ENCODE measurements around the gene CEP85. TPM values are rescaled to one million over a fixed set of nuclear protein-coding genes. Genes with fewer than 3 reads are reported as not detected.

CEP85 gene
- total RNA-seq, 1 experiment from 2014 or later, result 37.2 TPM

- no peak for DNase-seq (ENCODE audit: low read depth, low spot score)
- Histone ChIP-seq H3K9me3 (ENCODE audit: control insufficient read depth in 1 of 2, insufficient read depth in 1 of 2, low read depth in 1 of 2, low read length in 2 of 2) (no peaks in the 10 kb centered on the region), H3K27ac (ENCODE audit: low read depth, low read length) (no peak overlapping the region), H3K27me3 (ENCODE audit: insufficient read depth, low read length) (no peaks in the 10 kb centered on the region), H2AFZ (ENCODE audit: low read depth, low read length, poor library complexity, severe bottlenecking) (no peak overlapping the region), H3K79me2 (ENCODE audit: insufficient read depth, low read length) (no peaks in the 10 kb centered on the region), H3K36me3 (ENCODE audit: control insufficient read depth in 1 of 2, insufficient read depth in 2 of 2, low read length in 2 of 2) (0 out of 4 replicates have a peak, but pooled peaks cover 0 to 3% of the 10 kb centered on the region in 2 experiments), H3K4me1 (ENCODE audit: control insufficient read depth in 1 of 2, insufficient read depth in 2 of 2, low read length in 2 of 2) (0 out of 4 replicates have a peak, but pooled peaks cover 0 to 4% of the 10 kb centered on the region in 2 experiments), H3K9me2 (ENCODE audit: insufficient read depth) (no peaks in the 10 kb centered on the region), H4K20me1 (ENCODE audit: insufficient read depth) (no peaks in the 10 kb centered on the region), H3K4me3 (replicated peaks in 1 of 2; ENCODE audit: low read depth in 1 of 2, low read length in 2 of 2) (no peak overlapping the region), H3K9ac (ENCODE audit: low read length) (no peak overlapping the region), H3K4me2 (ENCODE audit: low read length) (no peak overlapping the region)
- ATAC-seq, result no peak
- BruUV-seq (replicated peaks), result no TSS peak
- intact Hi-C loops (cut with micrococcal nuclease), result no loop called here
- POLR2A ChIA-PET, result no interaction called here
- RAD21 ChIA-PET (ENCODE audit: low non-redundant PET in 1 of 2, low total read pairs in 2 of 2, uncharacterized antibody in 2 of 2, unreplicated experiment in 2 of 2), result no interaction called here
- CTCF ChIA-PET, result no interaction called here
- TF ChIP-seq EZH2 (IDR thresholded peaks at IDR 0.05), result no peak
Measured at GRCh38 chr1:26296340-26297056, 62.5 kb downstream of the CEP85 start.

DNA sequence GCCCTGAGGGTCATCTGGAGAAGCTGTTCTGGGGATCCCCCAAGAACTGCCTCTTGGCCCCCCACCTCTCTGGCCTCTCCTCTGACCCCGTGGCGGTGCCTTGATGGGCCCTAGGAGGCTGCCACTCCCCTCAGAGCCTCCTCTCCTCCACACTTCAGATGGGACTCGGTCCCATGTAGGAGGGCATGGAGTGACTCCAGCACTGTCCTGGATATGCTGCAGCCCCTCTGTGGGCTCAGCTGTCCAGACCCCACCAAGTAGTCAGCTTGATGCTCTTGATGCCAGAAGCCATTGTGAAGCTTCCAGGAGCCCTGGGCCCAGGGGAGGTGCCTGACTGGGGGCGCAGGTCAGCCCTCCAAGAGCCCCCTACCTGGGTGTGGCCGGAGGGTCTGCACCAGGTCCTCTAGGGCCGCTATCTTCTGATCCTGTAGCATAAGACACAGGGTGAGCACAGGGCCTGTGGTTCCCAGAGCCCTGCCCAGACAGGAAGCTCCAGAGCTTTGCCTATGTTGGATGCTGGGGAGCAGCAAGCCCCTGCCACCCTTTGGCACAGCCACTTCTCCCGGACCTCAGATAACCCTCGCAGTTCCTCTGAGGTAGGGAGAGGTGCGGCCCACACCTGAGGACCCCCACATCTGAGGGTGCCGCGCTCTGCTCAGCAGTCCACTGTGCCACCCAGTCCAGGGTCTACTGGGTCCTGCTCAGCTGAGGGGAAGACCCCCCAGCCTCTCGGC is 63.2 kb downstream of the CEP85 start:
- Histone ChIP-seq H3K27ac (ENCODE audit: low read depth, low read length) (no peak overlapping the region), H3K27me3 (ENCODE audit: insufficient read depth, low read length) (no peaks in the 10 kb centered on the region), H3K9ac (ENCODE audit: low read length) (no peak overlapping the region), H3K4me2 (ENCODE audit: low read length) (no peak overlapping the region), H3K79me2 (ENCODE audit: insufficient read depth, low read length) (no peaks in the 10 kb centered on the region), H3K9me2 (ENCODE audit: insufficient read depth) (no peaks in the 10 kb centered on the region), H3K4me1 (ENCODE audit: control insufficient read depth in 1 of 2, insufficient read depth in 2 of 2, low read length in 2 of 2) (0 out of 4 replicates have a peak, but pooled peaks cover 0 to 4% of the 10 kb centered on the region in 2 experiments), H4K20me1 (ENCODE audit: insufficient read depth) (no peaks in the 10 kb centered on the region), H3K9me3 (ENCODE audit: control insufficient read depth in 1 of 2, insufficient read depth in 1 of 2, low read depth in 1 of 2, low read length in 2 of 2) (no peaks in the 10 kb centered on the region), H3K4me3 (replicated peaks in 1 of 2; ENCODE audit: low read depth in 1 of 2, low read length in 2 of 2) (no peak overlapping the region), H3K36me3 (ENCODE audit: control insufficient read depth in 1 of 2, insufficient read depth in 2 of 2, low read length in 2 of 2) (0 out of 4 replicates have a peak, but pooled peaks cover 0 to 3% of the 10 kb centered on the region in 2 experiments), H2AFZ (ENCODE audit: low read depth, low read length, poor library complexity, severe bottlenecking) (no peak overlapping the region)
- ChIA-PET CTCF (interaction anchor here (2.5 kb wide), 1 partner anchor 12 kb away, joined by 8 read pairs; no protein-coding TSS in a partner anchor), RAD21 (ENCODE audit: low non-redundant PET in 1 of 2, low total read pairs in 2 of 2, uncharacterized antibody in 2 of 2, unreplicated experiment in 2 of 2) (no interaction called here), POLR2A (no interaction called here)
- no TSS peak for BruUV-seq (replicated peaks)
- DNase-seq (ENCODE audit: low read depth, low spot score), result no peak
- intact Hi-C loops (cut with micrococcal nuclease), result no loop called here
- no peak for ATAC-seq
- no peak for TF ChIP-seq RAD21 (IDR thresholded peaks at IDR 0.05; ENCODE audit: low read depth)
- TF ChIP-seq CEBPB (IDR thresholded peaks at IDR 0.05; ENCODE audit: low read depth), result no peak
- TF ChIP-seq SIN3A (IDR thresholded peaks at IDR 0.05; ENCODE audit: low read depth), result no peak
- TF ChIP-seq EZH2 (IDR thresholded peaks at IDR 0.05), result no peak
- TF ChIP-seq TCF7L2 (IDR thresholded peaks at IDR 0.05; ENCODE audit: borderline replicate concordance, extremely low read depth, insufficient read depth, insufficient read length), result no peak
- TF ChIP-seq, protein P1, sequence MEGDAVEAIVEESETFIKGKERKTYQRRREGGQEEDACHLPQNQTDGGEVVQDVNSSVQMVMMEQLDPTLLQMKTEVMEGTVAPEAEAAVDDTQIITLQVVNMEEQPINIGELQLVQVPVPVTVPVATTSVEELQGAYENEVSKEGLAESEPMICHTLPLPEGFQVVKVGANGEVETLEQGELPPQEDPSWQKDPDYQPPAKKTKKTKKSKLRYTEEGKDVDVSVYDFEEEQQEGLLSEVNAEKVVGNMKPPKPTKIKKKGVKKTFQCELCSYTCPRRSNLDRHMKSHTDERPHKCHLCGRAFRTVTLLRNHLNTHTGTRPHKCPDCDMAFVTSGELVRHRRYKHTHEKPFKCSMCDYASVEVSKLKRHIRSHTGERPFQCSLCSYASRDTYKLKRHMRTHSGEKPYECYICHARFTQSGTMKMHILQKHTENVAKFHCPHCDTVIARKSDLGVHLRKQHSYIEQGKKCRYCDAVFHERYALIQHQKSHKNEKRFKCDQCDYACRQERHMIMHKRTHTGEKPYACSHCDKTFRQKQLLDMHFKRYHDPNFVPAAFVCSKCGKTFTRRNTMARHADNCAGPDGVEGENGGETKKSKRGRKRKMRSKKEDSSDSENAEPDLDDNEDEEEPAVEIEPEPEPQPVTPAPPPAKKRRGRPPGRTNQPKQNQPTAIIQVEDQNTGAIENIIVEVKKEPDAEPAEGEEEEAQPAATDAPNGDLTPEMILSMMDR (IDR thresholded peaks at IDR 0.05 in 2 of 3, conservative IDR thresholded peaks at IDR 0.05 in 1 of 3; ENCODE audit: borderline replicate concordance in 1 of 3, insufficient read depth in 1 of 3, low read depth in 2 of 3, low read length in 2 of 3), result no peak
- no peak for TF ChIP-seq SRF (IDR thresholded peaks at IDR 0.05; ENCODE audit: low read depth)
- no peak for TF ChIP-seq JUND (IDR thresholded peaks at IDR 0.05)
- TF ChIP-seq, protein P2, sequence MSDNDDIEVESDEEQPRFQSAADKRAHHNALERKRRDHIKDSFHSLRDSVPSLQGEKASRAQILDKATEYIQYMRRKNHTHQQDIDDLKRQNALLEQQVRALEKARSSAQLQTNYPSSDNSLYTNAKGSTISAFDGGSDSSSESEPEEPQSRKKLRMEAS (IDR thresholded peaks at IDR 0.05), result no peak
- TF ChIP-seq EGR1 (IDR thresholded peaks at IDR 0.05; ENCODE audit: low read depth), result no peak
- no peak for TF ChIP-seq FOSL1 (IDR thresholded peaks at IDR 0.05; ENCODE audit: low read depth)
- no peak for TF ChIP-seq ATF3 (IDR thresholded peaks at IDR 0.05)
- TF ChIP-seq REST (IDR thresholded peaks at IDR 0.05; ENCODE audit: low read depth), result no peak
